Dermis microvascular lymphatic vessel endothelial cell (primary cell): ENCODE data around the gene COX7B2. TPM values are rescaled to one million over a fixed set of nuclear protein-coding genes. Genes with fewer than 3 reads are reported as not detected.

Experiments used
- DNase-seq, 2 donors: peaks; one replicate each; pipeline versions ENCODE4 v3.0.0 to v3.0.0-alpha.2; 2010; ENCODE audit warnings: low read depth in 2 of 2
- total RNA-seq: library from RNA; depleted of rRNA; stranded (reverse); fragments of >200 nt; gene quantifications from 2 replicates; pipeline ENCODE4 v1.2.1, GENCODE V29; 2014

COX7B2 gene, protein sequence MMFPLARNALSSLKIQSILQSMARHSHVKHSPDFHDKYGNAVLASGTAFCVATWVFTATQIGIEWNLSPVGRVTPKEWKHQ
- total RNA-seq, result not detected in 2 replicates

DNA sequence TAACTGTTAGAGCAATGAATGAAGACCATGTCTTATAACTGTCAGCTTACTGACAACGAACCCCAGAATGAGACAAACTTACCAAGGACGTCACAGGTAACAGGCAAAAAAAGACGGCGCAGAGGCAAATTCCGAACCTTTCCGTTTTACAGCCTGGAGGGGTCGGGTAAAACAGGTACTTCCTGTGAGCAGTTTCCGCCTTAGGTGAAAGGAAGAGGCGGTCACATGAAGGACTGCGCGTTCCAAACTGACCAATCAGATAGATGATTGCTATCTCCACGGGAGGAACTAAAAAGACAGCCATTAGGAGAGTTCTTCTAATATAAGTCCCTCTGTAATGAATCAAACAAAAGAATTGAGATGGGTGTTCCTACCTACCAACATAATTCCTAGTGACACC lies at the start of gene COX7B2:
TSS of gene COX7B2 (minus strand) at position 168 of the 400 bp plus-strand sequence. CDS start 174,053 bp downstream, outside the sequence.
- DNase-seq, result no peak

DNA sequence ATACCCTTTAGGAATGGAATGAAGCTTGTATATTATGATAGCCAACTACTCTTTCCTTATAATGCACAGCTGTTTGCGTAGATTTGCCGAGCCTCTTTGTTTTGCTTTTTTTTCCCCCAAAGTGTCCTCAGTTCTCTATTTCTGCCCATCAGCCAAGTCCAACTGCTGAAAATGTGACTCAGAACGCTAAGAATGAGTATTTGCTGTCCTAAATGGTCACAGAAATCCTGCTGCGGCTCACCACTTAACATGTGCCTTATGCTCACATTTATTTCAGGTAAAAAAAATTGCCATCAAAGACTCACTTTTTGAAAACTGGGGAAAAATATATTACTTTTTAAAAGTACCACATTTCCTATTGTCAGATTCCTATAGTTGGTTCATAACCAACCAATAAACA lies 47.4 kb upstream of the COX7B2 start:
- DNase-seq, result no peak

DNA sequence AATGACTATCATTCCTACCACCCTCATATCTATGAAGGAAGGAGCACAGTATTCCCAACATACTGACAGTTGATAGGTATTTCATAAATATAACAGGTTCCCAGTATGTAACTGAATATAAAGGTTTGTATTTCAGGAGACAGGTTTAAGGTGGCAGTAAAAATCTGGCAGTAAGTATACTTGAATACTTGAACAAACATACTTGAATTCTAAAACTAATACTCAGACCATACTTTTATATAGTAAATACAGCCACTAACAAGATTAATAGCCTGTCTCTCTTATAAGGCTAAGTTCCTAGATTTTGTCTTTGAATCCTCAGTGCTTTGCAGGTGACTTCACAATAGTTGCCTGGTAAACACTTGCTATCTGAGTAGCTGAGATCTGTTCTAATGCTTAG lies 46.6 kb upstream of the COX7B2 start:
- no peak for DNase-seq

DNA sequence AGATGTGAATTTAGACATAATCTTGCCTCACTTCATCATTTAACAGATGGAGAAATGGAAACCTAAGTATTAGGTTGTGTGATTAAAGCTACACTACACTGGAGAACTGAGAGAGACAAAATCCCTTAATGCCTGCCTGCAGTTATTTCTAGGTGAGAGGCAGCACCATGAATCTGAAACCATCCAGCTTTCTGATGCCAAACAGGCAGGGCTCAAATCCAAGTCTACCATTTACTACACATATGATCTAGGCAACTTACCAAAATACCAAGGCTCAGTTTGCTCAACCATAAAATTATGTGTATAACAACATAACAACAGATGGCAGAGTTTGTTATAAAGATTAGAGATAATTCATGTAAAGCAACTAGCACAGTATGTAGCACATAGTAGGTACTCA lies 45.6 kb upstream of the COX7B2 start:
- no peak for DNase-seq

DNA sequence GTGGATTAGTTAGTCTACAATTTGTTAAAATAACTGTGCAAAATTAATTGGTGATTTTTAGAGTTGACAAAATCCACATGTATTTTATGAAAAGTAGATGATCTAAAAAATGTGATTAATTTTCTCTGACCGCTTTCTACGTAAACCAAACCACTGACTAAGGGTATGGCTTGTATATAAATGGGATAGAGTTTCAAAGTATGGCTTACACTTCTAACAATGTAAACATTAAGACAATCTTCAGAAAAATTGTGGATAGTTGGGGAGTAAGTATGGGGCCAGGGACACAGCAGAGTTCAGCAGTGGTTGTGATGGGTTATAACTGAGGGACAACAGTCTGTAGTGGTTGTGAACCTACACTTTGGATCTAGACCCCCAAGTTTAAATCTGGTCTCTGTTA lies 44.5 kb upstream of the COX7B2 start:
- DNase-seq, result no peak

DNA sequence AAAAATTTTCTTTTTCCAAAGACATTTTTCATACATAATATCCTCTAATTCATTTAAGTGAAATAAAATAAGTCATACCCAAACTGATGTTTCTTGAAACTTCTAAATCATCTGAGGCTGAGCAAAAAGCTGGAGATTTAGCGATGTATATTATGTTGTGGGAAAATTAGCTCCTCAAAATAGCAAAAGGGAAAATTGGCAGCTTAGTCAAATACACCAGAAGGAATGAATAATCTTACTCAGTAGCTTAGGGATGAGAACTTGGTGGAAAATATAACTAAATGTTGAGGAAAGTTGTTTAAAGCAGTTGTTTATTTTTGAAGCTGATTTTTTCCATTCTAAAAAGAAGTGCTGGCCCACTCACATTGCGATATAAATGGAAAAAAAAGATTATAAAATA lies 43.4 kb upstream of the COX7B2 start:
- no peak for DNase-seq

DNA sequence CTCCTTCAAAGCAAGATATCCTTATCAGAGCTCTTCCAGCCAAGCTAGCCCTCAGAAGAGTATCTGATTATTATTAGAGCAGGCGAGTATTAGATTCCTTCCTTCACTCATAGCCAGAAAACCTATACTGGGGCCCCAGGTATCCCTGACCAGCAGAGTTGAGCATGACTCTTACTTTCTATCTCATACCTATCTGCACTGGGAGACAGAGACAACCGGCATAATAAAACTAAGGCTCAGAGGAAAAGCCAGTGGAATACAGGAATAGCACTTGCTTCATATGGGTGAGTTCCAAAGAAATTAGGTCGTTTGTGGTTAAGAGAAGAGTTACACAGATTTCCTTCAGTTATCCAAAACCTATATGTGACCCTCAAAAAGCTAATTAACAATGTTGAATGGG lies 41.8 kb upstream of the COX7B2 start:
- no peak for DNase-seq

DNA sequence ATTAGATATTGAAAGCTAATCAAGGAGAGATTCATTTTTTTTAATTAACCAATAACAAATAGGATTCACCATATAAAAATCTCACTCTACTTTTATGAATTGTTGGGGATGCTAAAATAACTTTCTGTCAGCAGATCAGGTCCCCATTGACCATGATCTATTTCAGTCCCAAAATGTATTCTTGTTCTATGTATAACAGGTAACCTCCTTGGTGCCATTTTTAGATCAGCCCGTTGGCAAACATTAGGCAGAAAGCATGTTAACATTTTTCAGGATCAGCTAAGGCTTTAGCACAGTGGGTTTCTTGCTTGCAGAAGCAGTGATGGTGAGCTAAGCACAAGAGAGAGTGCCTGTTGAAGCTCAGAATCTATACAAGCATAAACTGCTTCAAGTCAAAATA lies 40.8 kb upstream of the COX7B2 start:
- no peak for DNase-seq

DNA sequence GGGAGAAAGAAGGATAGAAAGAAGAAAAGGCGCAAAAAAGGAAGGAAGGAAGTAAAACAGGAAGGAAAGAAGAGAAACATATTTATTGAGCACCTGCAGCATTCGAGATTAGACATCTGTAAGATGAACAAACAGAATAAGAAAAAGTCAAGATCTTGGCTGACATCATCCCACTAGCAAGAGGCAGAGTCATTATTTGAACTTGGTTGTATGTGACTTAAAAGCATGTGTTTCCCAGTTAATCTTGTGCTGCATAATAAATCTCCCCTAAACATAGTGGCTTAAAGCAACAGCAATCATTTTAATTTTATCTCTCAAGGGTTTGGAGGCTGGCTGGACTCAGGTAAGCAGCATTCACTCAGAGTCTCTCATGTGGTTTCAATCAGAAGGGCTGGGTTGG lies 38.5 kb upstream of the COX7B2 start:
- DNase-seq, result no peak

DNA sequence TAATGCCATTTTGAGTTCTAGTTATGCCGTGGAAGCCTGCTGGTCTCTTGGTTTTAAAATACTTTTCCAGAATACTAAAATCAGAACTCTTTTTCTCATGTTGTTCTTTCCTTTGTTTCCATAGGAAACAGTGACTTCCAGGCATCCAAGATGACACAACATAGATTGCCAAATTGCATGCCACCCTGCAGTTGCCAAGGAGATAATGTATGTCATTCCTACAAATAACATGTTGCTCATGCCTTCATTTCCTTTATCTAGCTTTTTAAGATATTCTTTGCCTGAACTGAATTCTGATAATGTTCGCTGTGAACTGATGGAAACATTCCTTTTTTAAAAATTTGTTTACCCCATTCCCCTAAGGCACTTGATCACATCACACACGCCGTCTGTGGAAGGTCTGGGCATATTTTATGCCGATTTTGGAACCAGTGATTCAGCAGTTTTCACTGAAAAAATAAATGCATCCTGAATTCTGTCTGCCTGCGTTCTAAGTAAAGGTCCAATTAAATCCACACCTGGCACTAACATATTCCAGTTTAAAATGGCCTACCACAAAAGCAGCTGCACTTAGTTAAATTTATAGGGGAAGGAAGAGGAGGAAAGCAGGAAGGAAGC lies 38.0 kb upstream of the COX7B2 start:
- DNase-seq, result peak; percentile 25 to 76

DNA sequence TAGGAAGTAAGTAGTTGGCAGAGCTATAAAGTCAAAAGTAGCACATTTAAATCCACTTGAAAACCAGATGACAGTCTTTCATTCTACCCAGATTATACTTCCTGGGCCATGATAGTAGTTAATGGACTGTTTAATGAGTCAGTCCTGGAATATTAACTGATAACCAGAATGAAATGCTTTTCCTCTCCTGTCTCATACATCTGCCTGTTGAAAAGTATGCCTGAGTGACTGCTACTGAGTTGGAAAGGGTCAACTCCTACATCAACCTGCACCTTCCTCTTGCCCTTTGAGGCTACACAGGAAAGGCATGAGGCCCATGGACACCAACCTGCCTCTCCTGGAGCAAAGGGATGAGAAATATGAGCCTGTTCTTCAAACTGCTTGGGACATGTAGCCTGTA lies 36.0 kb upstream of the COX7B2 start:
- no peak for DNase-seq

DNA sequence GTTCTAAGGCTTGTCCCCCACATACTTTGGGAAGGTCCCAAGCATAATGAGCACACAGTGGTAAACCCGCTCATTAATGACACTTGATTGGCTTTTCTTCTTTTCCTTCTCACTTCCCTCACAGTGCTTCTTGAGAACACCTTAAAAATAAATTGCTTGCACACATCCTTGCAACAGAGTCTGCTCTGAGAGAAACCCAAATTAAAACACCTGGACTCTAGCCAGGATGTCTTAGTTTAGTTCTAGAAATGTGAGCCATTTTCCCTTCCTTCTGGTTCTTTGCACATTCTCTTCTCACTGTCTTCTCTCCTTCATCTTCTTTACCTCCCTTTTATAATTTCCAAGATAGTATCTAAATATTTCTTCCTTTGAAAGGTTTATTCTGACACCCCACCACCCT lies 35.3 kb upstream of the COX7B2 start:
- no peak for DNase-seq

DNA sequence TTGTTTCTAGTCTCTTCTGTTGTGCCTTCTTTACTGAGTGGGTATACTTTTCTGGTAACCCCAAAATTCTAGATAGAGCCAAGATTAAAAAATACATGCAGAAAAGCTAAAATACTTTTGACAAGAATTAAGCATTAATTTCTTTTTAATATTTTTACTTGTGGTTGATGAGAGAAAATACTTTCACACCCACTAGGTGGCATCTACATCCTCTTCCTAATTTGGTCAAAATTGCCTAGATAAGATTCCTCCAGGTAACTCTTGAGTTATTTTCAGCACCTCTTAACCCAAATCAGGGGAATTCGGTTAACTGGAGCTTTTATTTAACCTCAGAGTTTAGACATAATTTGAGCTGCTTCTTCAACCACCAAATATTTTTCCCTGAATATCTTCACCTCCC lies 28.4 kb upstream of the COX7B2 start:
- DNase-seq, result peak in 1 of 2 donors; percentile 14

DNA sequence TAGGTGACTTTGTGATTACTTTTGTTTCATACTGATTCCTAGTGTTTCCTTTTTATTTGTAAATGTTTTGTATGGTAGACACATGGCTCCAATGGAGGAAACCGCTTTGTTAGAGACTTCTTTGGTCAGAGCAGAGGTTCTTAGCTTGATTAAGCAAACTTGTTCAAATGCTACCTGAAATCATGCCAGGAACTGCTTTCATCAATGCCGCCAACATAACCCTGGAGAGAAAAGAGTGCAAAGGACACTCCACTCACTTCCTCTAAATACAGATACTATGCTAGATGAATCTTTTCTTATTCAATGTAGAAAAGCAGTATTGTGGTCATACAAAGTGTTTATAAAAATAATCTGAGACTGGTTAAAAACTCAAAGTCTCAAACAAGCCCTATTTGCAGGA lies 25.7 kb upstream of the COX7B2 start:
- no peak for DNase-seq

DNA sequence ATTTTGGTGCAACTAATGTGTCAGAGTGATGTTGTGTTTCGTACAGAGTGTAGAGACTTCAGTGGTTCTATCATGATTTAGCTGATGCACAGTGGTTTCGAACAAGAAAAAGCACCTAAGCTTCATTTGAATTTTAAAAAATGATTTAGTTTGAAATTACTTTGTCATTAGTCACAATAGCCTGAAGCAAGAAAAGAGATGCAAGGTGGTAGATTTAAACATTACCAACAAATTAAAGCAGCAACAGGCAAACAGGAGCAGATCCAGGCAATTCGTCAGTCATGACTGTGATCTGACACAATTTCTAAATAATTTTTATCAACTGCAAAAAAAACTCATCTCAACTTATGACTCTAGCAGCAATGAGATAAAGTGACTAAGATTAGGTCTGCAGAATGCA lies 24.6 kb upstream of the COX7B2 start:
- DNase-seq, result no peak

DNA sequence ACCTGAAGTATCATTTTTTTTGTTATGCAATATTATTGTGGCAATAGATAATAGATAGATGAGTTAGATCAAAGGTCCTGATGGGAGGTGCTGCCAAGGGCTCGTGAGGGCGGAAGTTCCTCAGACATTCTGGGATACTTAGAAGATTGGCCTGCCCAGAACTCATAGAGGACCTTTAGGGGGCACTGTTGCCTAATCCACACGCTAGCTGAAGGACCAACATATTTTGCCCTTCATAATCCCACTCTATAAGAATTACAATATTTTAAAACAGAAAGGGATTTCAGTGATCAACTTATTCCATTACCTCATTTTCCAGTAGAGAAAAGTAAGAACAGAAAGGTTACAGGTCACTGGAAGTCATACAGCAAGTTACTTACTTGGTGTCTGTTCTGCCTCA lies 22.9 kb upstream of the COX7B2 start:
- peak; percentile 14 to 35 for DNase-seq

DNA sequence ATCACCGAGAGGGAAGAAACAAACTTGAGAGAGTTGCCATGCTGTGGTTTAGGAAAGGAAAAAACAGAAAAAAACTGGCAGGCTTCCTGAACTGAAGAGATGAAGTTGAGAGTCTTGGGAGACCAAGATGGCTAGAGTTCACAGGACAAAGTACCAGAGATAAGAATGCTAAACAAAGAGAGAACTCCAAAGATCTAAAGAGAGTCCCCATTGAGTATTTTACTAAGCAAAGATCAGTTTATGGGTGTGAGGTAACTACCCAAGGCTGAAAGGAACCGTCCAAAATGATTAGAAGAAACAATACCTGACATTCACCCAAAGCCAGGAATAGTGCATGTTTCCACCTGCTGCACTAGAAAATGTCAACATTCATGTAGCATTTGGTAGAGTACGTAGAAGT lies 21.8 kb upstream of the COX7B2 start:
- no peak for DNase-seq

DNA sequence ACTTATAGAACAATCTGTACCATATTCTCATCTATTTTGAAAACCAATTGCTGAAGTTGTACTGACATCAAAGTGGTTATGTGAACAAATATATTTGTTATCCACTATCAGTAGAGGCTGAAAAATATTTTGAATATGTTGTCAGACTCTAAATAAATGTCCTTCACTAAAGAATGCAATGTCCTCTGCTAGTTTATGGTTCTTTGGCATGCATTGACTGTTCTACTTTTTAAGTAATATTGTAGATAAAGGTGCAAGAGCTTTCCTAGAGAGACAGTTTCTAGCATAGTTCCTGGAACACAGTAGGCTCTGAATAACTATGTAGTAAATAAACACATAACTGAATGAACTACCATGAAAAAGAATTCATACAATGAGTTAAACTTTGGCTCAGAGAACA lies 18.2 kb upstream of the COX7B2 start:
- no peak for DNase-seq

DNA sequence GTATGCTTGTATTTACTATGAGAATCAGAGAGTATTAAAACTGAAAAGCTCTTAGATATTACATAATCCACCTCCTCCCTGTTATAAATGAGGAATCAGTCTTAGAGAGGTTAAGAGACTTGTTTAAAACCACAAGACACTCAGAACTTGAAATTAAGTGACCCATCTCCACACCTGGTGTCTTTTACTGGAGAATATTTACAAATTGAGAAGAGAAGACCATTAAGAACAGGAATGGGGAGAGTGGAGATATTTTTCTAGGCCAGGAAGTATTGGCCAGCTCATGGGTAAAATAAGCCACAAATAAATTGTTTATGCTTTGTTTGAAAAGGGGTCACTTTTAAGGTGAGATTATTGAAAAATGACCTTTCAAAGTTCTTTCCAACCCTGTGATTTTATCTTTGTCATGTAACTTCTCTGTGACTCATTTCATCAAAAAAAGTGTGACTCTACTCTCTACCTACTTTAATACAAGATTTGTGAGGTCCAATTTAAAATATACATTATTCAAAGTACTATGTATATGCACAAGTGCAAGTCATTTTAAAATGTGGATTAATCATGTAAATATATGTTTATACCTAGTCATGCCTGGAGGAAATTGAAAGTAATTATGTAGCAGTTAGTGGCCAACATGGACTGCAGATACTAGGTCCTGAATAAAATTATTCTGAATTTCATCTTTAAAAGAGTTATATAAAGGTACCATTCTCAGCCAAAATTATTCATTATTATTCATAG lies 15.9 kb upstream of the COX7B2 start:
- DNase-seq, result no peak

DNA sequence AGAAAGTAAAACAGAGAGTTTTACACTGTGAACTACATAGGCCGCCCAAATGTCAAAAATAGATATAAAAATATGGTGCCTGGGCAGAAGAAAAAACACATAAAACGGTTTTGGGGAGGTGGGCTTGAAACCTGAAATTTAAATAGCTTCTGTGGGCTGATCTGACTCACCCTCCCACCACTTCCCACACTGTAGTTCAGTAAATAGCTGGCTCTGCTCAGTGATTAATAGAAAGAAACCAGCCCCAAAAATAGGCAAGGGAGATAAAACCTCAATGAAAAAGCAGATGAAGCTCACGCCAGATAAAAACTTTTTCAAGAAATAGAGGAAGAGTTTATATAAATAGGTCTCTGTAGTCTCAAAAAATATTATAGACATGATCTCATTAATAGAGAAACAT lies 13.2 kb upstream of the COX7B2 start:
- DNase-seq, result no peak

DNA sequence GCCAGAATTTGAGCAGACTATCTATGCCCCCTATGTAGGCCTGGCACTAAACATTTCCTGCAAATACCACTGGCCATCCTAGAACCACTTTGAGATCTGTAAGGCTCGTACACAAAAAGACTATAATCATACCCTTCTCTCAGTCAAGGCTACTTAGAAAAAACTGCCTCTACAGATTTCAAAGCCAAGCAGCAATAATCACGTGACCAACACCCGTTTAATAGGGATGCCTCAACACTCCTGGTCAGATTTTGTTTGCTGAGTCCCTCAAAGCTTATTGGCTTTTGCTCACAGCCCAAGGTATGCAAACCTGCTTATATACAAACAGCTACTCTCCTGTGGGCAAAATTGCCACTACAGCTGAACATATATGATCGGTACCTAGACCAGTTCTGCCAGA lies 897 bp downstream of the COX7B2 start:
- no peak for DNase-seq

DNA sequence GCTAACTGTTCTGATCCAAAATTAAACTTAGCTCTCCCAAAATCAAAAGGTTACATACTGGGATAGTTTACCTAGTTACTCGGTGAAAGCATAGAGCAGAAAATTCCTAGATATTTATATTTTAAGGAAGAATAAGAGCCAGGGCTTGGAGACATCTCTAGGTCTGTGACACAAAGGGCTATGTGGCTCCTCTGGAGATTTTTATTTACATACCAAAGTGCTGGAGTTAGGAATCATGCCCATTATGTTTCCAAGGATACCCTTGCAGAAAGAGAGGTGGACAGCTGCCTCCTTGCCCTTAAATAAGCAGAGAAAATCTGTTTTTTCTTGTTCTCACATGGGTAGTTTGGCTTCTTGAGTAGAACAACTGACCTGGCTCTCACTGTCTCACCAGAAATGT lies 9.0 kb downstream of the COX7B2 start:
- DNase-seq, result no peak

DNA sequence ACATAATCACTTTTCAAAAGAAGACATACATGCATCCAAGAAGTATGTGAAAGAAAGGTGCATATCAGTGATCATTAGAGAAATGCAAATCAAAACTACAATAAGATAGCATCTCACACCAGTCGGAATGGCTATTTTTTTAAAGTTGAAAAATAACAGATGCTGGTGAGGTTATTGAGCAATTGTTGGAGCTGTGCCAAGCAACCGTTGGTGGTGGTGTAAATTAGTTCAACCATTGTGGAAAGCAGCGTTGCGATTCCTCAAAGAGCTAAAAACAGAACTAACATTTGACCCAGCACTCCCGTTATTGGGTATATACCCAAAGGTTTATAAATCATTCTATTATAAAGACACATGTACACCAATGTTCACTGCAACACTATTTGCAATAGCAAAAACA lies 14.2 kb downstream of the COX7B2 start:
- DNase-seq, result no peak
